ENCODE measurements around the gene OAS3. TPM values are rescaled to one million over a fixed set of nuclear protein-coding genes. Genes with fewer than 3 reads are reported as not detected.

Gene OAS3
- total and polyA plus RNA-seq, 5 donors: 5.1 to 15.7 (median 6.1) TPM

GRCh38 chr12:112927475-112927874 lies 10.8 kb upstream of the OAS3 start:
- H3K4me3 ChIP-seq (ENCODE audit: low read length): no peak overlapping the region
- H3K9me3 ChIP-seq (ENCODE audit: control insufficient read depth, low read length): no peaks in the 10 kb centered on the region
- intact Hi-C loops (cut with DNase I): no loop called here
- DNase-seq (no peak), ATAC-seq (no peak)
- WGBS: 75% methylated on average over 3 of the region's 3 CpGs
- H3K27me3 ChIP-seq (ENCODE audit: control insufficient read depth, insufficient read depth): no peaks in the 10 kb centered on the region
- H3K4me1 ChIP-seq (ENCODE audit: control insufficient read depth, insufficient read depth, low read length): no peaks in the 10 kb centered on the region
- H3K27ac ChIP-seq (ENCODE audit: low read length): no peak overlapping the region

GRCh38 chr12:112927925-112928324 lies 10.3 kb upstream of the OAS3 start:
- H3K9me3 ChIP-seq (ENCODE audit: control insufficient read depth, low read length): no peaks in the 10 kb centered on the region
- no peak overlapping the region for H3K4me3 ChIP-seq (ENCODE audit: low read length)
- no peak overlapping the region for H3K27ac ChIP-seq (ENCODE audit: low read length)
- WGBS: 67% methylated on average over 2 of the region's 2 CpGs
- H3K27me3 ChIP-seq (ENCODE audit: control insufficient read depth, insufficient read depth): no peaks in the 10 kb centered on the region
- intact Hi-C loops (cut with DNase I): no loop called here
- DNase-seq (no peak), ATAC-seq (no peak)
- no peaks in the 10 kb centered on the region for H3K4me1 ChIP-seq (ENCODE audit: control insufficient read depth, insufficient read depth, low read length)

GRCh38 chr12:112928978-112929377 lies 9.3 kb upstream of the OAS3 start:
- H3K27me3 ChIP-seq (ENCODE audit: control insufficient read depth, insufficient read depth): no peaks in the 10 kb centered on the region
- no peaks in the 10 kb centered on the region for H3K9me3 ChIP-seq (ENCODE audit: control insufficient read depth, low read length)
- intact Hi-C loops (cut with DNase I): no loop called here
- no peak overlapping the region for H3K4me3 ChIP-seq (ENCODE audit: low read length)
- ATAC-seq (no peak), DNase-seq (no peak)
- H3K27ac ChIP-seq (ENCODE audit: low read length): no peak overlapping the region
- 97% methylated on average over 1 of the region's 1 CpG for WGBS
- H3K4me1 ChIP-seq (ENCODE audit: control insufficient read depth, insufficient read depth, low read length): no peaks in the 10 kb centered on the region

GRCh38 chr12:112929715-112930114 lies 8.6 kb upstream of the OAS3 start:
- no peaks in the 10 kb centered on the region for H3K27me3 ChIP-seq (ENCODE audit: control insufficient read depth, insufficient read depth)
- DNase-seq: no peak
- ATAC-seq: no peak
- H3K9me3 ChIP-seq (ENCODE audit: control insufficient read depth, low read length): no peaks in the 10 kb centered on the region
- H3K27ac ChIP-seq (ENCODE audit: low read length): no peak overlapping the region
- H3K4me3 ChIP-seq (ENCODE audit: low read length): no peak overlapping the region
- intact Hi-C loops (cut with DNase I): no loop called here
- 90% methylated on average over 3 of the region's 3 CpGs for WGBS
- H3K4me1 ChIP-seq (ENCODE audit: control insufficient read depth, insufficient read depth, low read length): no peaks in the 10 kb centered on the region

GRCh38 chr12:112930350-112930749 lies 7.9 kb upstream of the OAS3 start:
- Histone ChIP-seq H3K9me3 (ENCODE audit: control insufficient read depth, low read length) (no peaks in the 10 kb centered on the region), H3K27me3 (ENCODE audit: control insufficient read depth, insufficient read depth) (no peaks in the 10 kb centered on the region), H3K4me3 (ENCODE audit: low read length) (no peak overlapping the region), H3K4me1 (ENCODE audit: control insufficient read depth, insufficient read depth, low read length) (no peaks in the 10 kb centered on the region), H3K27ac (ENCODE audit: low read length) (no peak overlapping the region)
- 89% methylated on average over 2 of the region's 2 CpGs for WGBS
- ATAC-seq (peak in 1 of 2 donors; percentile 22), DNase-seq (no peak)
- intact Hi-C loops (cut with DNase I): no loop called here

GRCh38 chr12:112932485-112933128 lies 5.7 kb upstream of the OAS3 start:
- intact Hi-C loops (cut with DNase I): no loop called here
- no peak for ATAC-seq
- no peaks in the 10 kb centered on the region for H3K27me3 ChIP-seq (ENCODE audit: control insufficient read depth, insufficient read depth)
- no peak overlapping the region for H3K27ac ChIP-seq (ENCODE audit: low read length)
- no peak overlapping the region for H3K4me3 ChIP-seq (ENCODE audit: low read length)
- no peaks in the 10 kb centered on the region for H3K4me1 ChIP-seq (ENCODE audit: control insufficient read depth, insufficient read depth, low read length)
- 58% methylated on average over 6 of the region's 6 CpGs for WGBS
- DNase-seq: no peak
- H3K9me3 ChIP-seq (ENCODE audit: control insufficient read depth, low read length): no peaks in the 10 kb centered on the region

- Histone ChIP-seq H3K4me3 (ENCODE audit: low read length) (no peak overlapping the region), H3K27me3 (ENCODE audit: control insufficient read depth, insufficient read depth) (no peaks in the 10 kb centered on the region), H3K4me1 (ENCODE audit: control insufficient read depth, insufficient read depth, low read length) (no peaks in the 10 kb centered on the region), H3K9me3 (ENCODE audit: control insufficient read depth, low read length) (no peaks in the 10 kb centered on the region), H3K27ac (ENCODE audit: low read length) (no peak overlapping the region)
- intact Hi-C loops (cut with DNase I): no loop called here
- ATAC-seq (no peak), DNase-seq (no peak)
- WGBS: 73% methylated on average over 2 of the region's 2 CpGs
These were observed 5.2 kb upstream of the OAS3 start for GRCh38 chr12:112933129-112933505.

GRCh38 chr12:112936264-112936663 lies 2.0 kb upstream of the OAS3 start:
- H3K4me3 ChIP-seq (ENCODE audit: low read length): no peak overlapping the region
- H3K4me1 ChIP-seq (ENCODE audit: control insufficient read depth, insufficient read depth, low read length): peaks cover 3% of the 10 kb centered on the region
- H3K9me3 ChIP-seq (ENCODE audit: control insufficient read depth, low read length): no peaks in the 10 kb centered on the region
- H3K27me3 ChIP-seq (ENCODE audit: control insufficient read depth, insufficient read depth): no peaks in the 10 kb centered on the region
- no peak for DNase-seq
- H3K27ac ChIP-seq (ENCODE audit: low read length): no peak overlapping the region
- ATAC-seq: no peak
- 86% methylated on average over 1 of the region's 1 CpG for WGBS
- intact Hi-C loops (cut with DNase I): no loop called here

- DNase-seq (no peak), ATAC-seq (no peak)
- Histone ChIP-seq H3K9me3 (ENCODE audit: control insufficient read depth, low read length) (no peaks in the 10 kb centered on the region), H3K27ac (ENCODE audit: low read length) (no peak overlapping the region), H3K27me3 (ENCODE audit: control insufficient read depth, insufficient read depth) (no peaks in the 10 kb centered on the region), H3K4me3 (ENCODE audit: low read length) (no peak overlapping the region), H3K4me1 (ENCODE audit: control insufficient read depth, insufficient read depth, low read length) (peaks cover 3% of the 10 kb centered on the region)
- intact Hi-C loops (cut with DNase I): no loop called here
- 50% methylated on average over 2 of the region's 2 CpGs for WGBS
These were observed 1.3 kb upstream of the OAS3 start for GRCh38 chr12:112936927-112937326.

GRCh38 chr12:112938751-112939150 lies 477 bp downstream of the OAS3 start:
- Histone ChIP-seq H3K27me3 (ENCODE audit: control insufficient read depth, insufficient read depth) (no peaks in the 10 kb centered on the region), H3K27ac (ENCODE audit: low read length) (peak overlapping the region; percentile 31), H3K4me1 (ENCODE audit: control insufficient read depth, insufficient read depth, low read length) (peaks cover 3% of the 10 kb centered on the region), H3K9me3 (ENCODE audit: control insufficient read depth, low read length) (no peaks in the 10 kb centered on the region), H3K4me3 (ENCODE audit: low read length) (peak overlapping the region; percentile 70)
- DNase-seq: no peak
- 22% methylated on average over 11 of the region's 11 CpGs for WGBS
- ATAC-seq: peak in 1 of 2 donors; percentile 5
- intact Hi-C loops (cut with DNase I): no loop called here

- no peak overlapping the region for H3K27ac ChIP-seq (ENCODE audit: low read length)
- 36% methylated on average over 7 of the region's 7 CpGs for whole genome bisulfite sequencing
These were observed 1.6 kb downstream of the OAS3 start for GRCh38 chr12:112939761-112940381.

More at GRCh38 chr12:112939761-112940381, 1.6 kb downstream of the OAS3 start:
- intact Hi-C loops (cut with DNase I): no loop called here
- no peaks in the 10 kb centered on the region for H3K27me3 ChIP-seq (ENCODE audit: control insufficient read depth, insufficient read depth)
- no peaks in the 10 kb centered on the region for H3K9me3 ChIP-seq (ENCODE audit: control insufficient read depth, low read length)
- peak overlapping the region; percentile 41 for H3K4me3 ChIP-seq (ENCODE audit: low read length)
- H3K4me1 ChIP-seq (ENCODE audit: control insufficient read depth, insufficient read depth, low read length): peaks cover 3% of the 10 kb centered on the region
- DNase-seq: no peak
- no peak for ATAC-seq
